Suppressor macrophage treated with lipopolysaccharide for 1 hour (primary cell): Measurements from ENCODE around the gene AFF1.
A peak's percentile ranks its signal among the peaks of the same experiment; 100 is the strongest.
"Not testable (repeated sequence)": the region's sequence is repeated elsewhere in the genome, so short reads cannot be mapped to it uniquely, and the experiment has no call there.

Experiments
- DNase-seq, 3 donors: peaks; one replicate each; pipeline ENCODE4 v3.0.0-alpha.2; 2020 to 2022

AFF1 gene

DNA sequence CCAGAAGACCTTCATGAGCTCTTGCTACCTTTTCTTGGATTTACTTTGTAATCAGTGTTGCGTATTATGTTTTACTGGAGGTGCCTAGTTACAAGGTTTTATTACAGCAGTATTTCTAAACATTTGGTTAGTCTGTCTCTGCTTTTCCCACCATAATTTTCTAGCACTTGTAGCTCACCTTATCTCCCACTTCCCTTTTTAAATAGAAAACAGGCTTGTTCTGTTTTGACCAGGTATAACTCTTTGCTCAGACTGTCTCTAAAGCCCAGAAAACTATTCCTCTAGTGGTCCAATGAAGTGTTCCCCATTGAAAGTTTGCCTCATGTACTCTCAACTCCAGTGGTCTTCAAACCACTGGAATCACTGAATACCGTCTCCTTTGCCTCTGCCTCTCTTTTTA is 43.9 kb downstream of the AFF1 start:
- no peak for DNase-seq

DNA sequence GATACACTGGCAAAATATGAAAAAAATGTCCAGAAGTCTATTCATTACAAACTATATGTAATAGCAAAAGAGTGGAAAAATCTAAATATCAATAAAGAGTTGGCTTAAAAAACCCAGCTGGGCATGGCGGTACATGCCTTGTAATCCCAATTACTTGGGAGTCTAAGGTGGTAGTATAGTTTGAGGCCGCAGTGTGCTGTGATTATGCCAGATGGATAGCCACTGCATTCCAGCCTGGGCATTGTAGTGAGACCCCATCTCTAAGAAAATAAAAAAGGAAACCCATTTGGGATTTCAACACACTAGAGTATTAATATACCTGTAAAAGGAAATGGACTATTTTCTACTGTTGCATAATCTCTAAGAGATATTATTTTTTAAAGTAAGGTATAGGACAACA is 45.4 kb downstream of the AFF1 start:
- no peak for DNase-seq

- DNase-seq, result peak; percentile 73 to 92 (median 84)
Observed at GRCh38 chr4:86981789-86982188, 47.0 kb downstream of the AFF1 start.

DNA sequence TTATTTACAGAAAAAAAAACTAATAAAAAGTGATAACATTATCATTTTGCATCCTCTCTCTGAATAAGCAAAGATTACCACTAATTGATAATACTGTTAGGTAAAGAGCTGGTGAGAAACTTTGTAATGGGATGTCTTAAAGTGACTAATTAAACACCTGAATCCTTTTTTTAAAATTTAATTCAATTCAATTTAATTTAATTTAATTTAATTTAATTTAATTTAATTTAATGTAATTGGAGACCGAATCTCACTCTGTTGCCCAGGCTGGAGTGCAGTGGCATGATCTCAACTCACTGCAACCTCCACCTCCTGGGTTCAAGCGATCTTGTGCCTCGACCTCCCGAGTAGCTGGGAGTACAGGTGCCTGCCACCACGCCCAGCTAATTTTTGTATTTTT is 51.0 kb downstream of the AFF1 start:
- DNase-seq, result not testable (repeated sequence)

GRCh38 chr4:86989658-86990057 is 54.8 kb downstream of the AFF1 start:
- not testable (repeated sequence) for DNase-seq

DNA sequence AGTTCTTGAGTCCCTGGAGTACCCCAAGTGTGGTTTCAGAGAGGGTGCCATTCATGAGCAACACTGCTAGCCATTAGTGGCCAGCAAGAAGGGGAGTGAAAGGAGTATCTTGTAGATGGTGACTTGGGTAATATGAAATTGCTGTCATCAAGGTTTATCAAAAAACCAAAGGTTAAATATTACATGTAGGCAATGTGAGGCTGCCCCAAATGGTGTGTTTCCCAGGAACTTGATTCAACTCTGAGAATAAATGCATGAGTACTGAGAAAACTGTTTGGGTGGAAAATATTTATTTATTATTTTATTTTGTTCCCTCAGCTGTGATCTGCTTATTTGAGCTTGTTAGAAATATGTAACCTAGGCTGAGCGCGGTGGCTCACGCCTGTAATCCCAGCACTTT is 55.7 kb downstream of the AFF1 start:
- DNase-seq, result no peak

- DNase-seq, result no peak
Observed at GRCh38 chr4:86991994-86992393, 57.2 kb downstream of the AFF1 start.

DNA sequence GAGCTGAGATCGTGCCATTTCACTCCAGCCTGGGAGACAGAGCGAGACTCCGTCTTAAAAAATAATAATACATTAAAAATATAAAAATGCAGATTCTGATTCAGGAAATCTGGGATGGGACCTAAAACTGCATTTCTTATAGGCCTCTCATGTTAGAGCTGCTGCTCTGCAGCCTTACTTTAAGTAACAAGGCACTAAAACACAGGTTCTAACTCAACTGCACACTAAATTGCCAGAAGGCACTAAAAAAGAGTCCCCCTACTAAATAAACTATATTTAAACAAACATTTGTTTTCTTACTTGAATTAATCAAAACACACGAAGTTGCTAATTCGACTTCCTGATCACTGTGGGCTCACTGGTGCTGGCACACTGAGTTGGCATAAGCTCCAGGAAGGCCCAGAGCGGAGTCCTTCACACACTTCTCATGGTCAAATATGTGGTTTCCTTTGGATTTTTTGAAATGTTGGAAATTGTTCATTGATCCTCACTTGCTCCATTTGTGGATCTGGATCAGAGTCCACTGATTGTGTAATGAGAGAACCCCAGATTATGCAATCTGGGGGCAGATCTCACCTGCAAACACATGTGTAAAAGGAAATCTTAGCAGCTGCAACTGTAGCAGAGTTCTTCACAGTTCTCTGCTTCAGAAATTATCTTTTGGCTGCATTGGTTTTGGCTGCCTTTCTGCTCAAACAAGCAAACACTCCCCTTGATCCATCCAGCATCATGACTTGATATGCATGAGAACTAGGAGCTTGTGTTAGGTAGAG is 59.3 kb downstream of the AFF1 start:
- no peak for DNase-seq

DNA sequence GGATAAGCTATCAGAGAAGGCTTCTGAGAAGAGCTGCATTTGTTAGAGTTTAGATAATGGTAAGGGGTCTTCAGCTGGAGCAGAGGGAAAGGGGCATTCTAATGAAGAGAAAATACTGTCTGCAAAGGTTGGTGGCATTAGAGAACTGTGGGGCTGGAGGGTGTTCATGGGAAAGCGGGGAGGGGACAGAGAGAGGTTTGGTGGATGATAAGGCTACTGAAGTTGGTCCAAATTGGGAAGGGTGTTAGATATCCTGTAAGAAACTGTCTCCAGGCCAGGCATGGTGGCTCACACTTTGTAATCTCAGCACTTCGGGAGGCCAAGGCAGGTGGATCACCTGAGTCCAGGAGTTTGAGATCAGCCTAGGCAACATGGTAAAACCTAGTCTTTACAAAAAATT is 59.9 kb downstream of the AFF1 start:
- no peak for DNase-seq

GRCh38 chr4:86996510-86996909 is 61.7 kb downstream of the AFF1 start:
- DNase-seq, result not testable (repeated sequence)

DNA sequence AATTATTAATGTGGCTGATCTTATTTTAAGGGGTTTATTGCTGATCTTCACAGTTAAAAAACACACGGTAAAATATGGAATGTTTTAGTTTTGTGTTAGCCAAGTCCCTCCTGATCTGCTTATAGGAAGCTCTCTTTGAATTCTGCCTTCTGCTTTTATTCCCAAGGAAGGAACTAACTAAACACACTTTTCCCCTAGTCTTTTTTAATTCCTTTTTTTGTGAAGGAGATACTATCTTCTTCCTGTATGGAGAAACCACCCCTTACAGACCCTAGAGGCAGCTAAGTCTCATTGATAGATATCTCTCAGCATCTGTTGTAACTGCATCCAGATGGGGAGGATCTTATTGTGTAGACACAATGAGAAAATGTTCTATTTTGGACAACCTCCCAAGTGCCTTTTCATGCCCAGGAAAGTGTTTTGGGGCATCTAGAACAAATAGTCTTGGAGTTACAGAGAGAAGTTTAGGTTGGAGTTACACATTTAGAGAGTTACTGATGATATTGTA is 64.4 kb downstream of the AFF1 start:
- peak; percentile 20 to 64 (median 48) for DNase-seq

- DNase-seq, result no peak
Observed at GRCh38 chr4:87002682-87003043, 67.9 kb downstream of the AFF1 start.

DNA sequence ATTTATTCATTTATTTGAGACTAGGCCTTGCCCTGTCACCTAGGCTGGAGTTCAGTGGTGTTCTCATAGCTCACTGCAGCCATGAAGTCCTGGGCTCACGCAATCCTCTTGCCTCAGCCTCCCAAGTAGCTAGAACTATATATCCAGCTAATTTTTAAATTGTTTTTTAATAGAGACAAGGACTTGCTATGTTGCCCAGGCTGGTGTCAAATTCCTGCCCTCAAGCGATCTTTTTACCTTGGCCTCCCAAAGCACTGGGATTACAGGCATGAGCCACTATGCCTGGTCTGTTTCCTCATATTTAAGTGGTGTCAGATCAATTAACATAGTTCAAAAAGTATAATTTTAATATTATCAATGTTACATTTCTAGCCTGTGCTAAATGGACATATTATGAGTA is 68.5 kb downstream of the AFF1 start:
- DNase-seq, result no peak

DNA sequence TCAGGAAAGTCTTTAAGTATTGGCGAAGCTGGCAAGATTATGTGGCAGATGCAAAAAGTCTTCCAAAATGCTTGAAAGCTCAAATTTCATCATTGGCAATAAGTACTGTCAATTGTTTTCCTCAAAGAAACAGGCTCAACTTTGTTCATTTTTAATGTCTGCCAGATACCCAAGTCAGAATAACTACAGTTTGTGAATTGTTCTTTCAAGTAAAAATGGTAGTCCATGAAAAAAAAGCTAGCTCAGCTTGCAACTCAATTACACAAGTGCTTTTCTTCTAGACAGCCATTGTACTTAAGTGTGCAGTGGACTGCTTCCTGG is 70.5 kb downstream of the AFF1 start:
- no peak for DNase-seq

DNA sequence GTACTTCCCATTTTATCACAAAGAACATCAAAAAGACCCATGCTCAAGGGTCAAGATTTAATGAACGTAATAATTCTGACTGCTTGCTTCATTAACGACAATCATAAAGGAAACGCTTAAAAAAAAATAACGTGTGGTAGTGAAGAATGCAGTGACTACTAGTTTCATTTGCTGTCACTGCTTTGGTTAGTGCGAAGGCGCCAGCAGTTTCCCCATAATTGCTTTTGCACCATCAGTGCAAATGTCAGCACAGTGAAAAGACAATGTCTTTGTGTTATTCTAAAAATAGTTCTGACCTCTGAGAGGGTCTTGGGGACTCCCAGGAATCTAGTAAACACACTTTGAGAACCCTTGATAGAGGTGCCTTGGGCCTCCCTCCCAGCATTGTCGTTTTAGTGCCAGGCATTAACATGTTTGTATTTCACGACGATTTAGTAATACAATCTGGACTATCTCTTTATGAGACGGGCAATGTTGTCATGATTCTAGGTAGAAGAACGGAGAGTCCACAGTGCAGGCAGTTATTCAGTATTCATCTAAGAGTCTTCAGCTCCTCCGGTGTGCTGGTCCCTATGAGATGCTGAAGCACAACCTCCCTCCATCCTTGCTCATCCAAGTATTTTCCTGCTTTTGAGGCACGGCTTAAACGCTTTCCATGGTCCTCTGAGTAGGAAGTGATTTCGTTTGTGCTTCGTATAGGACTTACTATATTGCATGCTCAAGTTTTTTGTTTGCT is 71.0 kb downstream of the AFF1 start:
- DNase-seq, result peak; percentile 45 to 77 (median 54)

- no peak for DNase-seq
Observed at GRCh38 chr4:87006426-87006675, 71.5 kb downstream of the AFF1 start.

DNA sequence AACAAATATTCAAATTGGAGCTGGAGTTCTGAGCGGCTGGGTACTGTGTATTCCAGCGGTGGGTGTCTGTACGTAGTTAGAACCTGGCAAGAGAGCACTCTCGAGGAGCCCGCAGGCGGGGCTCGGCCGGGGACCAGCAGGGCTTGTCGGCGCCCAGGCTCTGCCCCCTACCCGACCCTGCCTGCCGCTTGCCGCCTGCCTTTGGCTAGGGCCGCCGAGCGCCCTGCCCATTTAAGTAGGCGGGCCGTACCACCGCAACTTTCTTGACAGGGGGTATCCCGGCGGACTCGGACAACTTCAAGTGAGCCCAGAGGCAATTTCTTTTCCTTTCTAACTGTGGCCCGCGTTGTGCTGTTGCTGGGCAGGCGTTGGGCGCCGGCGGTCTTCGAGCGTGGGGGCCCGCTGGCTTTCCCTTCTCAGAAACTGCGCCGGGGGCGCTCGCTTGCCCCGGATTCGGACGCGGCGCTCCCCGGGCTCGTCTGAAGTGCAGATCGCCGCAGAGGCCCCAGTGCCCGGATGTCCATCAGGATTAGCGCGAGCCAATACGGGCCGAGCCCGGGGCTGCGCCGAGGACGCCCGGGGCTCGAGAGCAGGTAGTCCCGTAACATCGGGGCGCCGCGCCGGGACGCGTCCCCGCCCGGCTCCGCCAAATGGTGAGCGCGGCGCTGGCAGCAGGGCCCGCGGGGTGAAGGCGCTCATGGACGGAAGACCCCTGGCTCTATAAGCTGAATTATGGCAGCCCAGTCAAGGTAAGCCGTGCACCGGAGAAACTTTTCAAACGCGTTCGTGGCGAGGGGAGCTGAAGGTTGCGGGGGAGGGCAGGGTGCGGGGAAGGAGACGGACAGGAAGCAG is 72.1 kb downstream of the AFF1 start:
- DNase-seq, result peak; percentile 93 to 96 (median 94)

- peak; percentile 53 to 70 (median 55) for DNase-seq
Observed at GRCh38 chr4:87007528-87008446, 73.0 kb downstream of the AFF1 start.

GRCh38 chr4:87009095-87009648 is 74.4 kb downstream of the AFF1 start:
- peak; percentile 35 to 45 (median 41) for DNase-seq

DNA sequence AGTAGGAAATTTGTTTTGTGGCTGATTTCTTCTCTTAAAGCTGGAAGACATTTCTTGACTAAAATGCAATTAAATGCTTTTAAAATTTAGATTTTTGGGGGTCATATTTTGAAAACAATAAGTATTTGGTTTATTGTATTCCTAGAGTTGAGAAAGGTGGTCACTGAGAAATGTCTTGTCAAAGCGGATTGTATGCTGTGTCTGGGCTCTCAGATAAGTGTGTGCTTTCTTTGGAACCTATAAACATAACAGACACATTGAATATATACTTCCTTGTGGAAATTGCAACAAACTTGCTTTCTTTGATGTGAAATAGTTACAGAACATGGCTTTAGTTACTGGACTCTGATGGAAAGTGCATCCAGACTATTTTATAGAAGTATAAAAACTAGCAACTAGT is 75.4 kb downstream of the AFF1 start:
- DNase-seq, result no peak

DNA sequence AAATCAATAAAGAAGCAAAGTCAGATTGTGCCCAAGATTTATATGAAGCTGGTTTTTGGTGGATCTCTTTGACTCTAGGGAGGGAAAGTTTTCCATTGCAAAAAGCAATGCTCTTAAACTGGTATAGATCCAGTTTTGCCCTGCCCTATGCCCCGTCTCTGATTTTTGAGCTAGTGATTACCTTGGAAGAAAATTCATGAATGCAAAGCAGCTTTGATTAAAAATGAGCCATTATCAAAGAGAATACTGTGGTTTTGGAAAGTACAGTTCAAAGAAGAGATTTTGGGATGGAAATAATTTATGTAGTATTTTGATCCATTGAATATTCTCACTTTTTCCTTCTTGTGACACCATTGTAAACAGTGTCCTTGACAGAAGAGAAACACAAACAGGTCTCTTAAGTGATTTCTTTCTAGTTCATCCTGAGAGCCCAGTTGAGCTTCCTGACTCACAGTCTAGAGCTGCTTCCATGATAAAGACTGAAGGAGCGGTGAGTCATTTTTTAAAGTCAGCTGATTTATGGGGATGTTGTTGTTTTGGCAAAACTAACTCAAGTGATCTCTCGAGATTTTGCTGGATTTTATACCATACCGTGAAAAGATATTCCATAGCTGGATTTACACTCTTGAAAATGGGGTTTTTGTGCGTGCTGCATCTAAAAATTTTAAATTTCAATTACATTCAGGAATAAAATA is 76.7 kb downstream of the AFF1 start:
- peak; percentile 76 to 91 (median 91) for DNase-seq
